HG02623 (cell line): ENCODE results near the gene SELENOM.
A peak's percentile ranks its signal among the peaks of the same experiment; 100 is the strongest.

ENCODE experiments used
- ATAC-seq: cut with Tn5 transposase; IDR thresholded peaks from one replicate; pipeline ENCODE4 v1.9.1; 2021; ENCODE audit warnings: moderate library complexity; ENCODE audit not compliant: unreplicated experiment

Gene SELENOM

GRCh38 chr22:31107178-31107893 is at the start of gene SELENOM:
Gene SELENOM, minus strand, starts transcription at chr22:31107568. Its CDS starts 63 bp downstream, at chr22:31107505.
- ATAC-seq = peak; percentile 79

GRCh38 chr22:31155422-31155821 is 48.1 kb upstream of the SELENOM start:
- ATAC-seq = no peak

- ATAC-seq = no peak
Observed at GRCh38 chr22:31154975-31155374, 47.6 kb upstream of the SELENOM start.

- ATAC-seq = no peak
Observed at GRCh38 chr22:31153357-31153756, 46.0 kb upstream of the SELENOM start.

GRCh38 chr22:31151872-31152271 is 44.5 kb upstream of the SELENOM start:
- no peak for ATAC-seq

- no peak for ATAC-seq
Observed at GRCh38 chr22:31150615-31151014, 43.2 kb upstream of the SELENOM start.

- no peak for ATAC-seq
Observed at GRCh38 chr22:31148953-31149627, 41.7 kb upstream of the SELENOM start.

- ATAC-seq = no peak
Observed at GRCh38 chr22:31148488-31148887, 41.1 kb upstream of the SELENOM start.

- no peak for ATAC-seq
Observed at GRCh38 chr22:31144223-31144622, 36.9 kb upstream of the SELENOM start.

- no peak for ATAC-seq
Observed at GRCh38 chr22:31143537-31143936, 36.2 kb upstream of the SELENOM start.

- no peak for ATAC-seq
Observed at GRCh38 chr22:31143038-31143437, 35.7 kb upstream of the SELENOM start.

- no peak for ATAC-seq
Observed at GRCh38 chr22:31142285-31142684, 34.9 kb upstream of the SELENOM start.

GRCh38 chr22:31141551-31141950 is 34.2 kb upstream of the SELENOM start:
- no peak for ATAC-seq

GRCh38 chr22:31140746-31141145 is 33.4 kb upstream of the SELENOM start:
- no peak for ATAC-seq

GRCh38 chr22:31139866-31140716 is 32.7 kb upstream of the SELENOM start, which contains the start of gene PLA2G3:
Gene PLA2G3, minus strand, starts transcription at chr22:31140508. Its CDS starts 154 bp downstream, at chr22:31140354.
- ATAC-seq = no peak

GRCh38 chr22:31139066-31139465 is 31.7 kb upstream of the SELENOM start:
- ATAC-seq = no peak

- no peak for ATAC-seq
Observed at GRCh38 chr22:31138126-31138525, 30.8 kb upstream of the SELENOM start.

GRCh38 chr22:31137721-31138120 is 30.4 kb upstream of the SELENOM start:
- ATAC-seq = no peak

- no peak for ATAC-seq
Observed at GRCh38 chr22:31136711-31137110, 29.3 kb upstream of the SELENOM start.

GRCh38 chr22:31136155-31136554 is 28.8 kb upstream of the SELENOM start:
- ATAC-seq = no peak

GRCh38 chr22:31135706-31136105 is 28.3 kb upstream of the SELENOM start:
- no peak for ATAC-seq
